Peyer's patch (tissue), 4 donors: ENCODE results near the gene GLIS1.

ENCODE experiments used
- CTCF ChIP-seq, 6 experiments: fragments of 450-650 bp in 4 of 6; fragments of 200-600 bp in 2 of 6; sonication (generic) in 1 of 6; IDR thresholded peaks; one replicate each; pipeline ENCODE4 v1.5.1; 2017 to 2019; ENCODE audit warnings: antibody characterized with exemption in 6 of 6, mild to moderate bottlenecking in 3 of 6, moderate library complexity in 1 of 6
- POLR2A ChIP-seq, 2 donors: fragments of 450-650 bp; IDR thresholded peaks; one replicate each; pipeline ENCODE4 v1.5.1; 2017; ENCODE audit warnings: antibody characterized with exemption in 2 of 2, mild to moderate bottlenecking in 2 of 2, moderate library complexity in 2 of 2

GRCh38 chr1:53484705-53485477 is 254.1 kb downstream of the GLIS1 start:
- TF ChIP-seq CTCF (IDR thresholded peaks at IDR 0.05) = no peak
- no peak for TF ChIP-seq POLR2A (IDR thresholded peaks at IDR 0.05)
